Right ventricle myocardium inferior (tissue), 1 donor: ENCODE results near the gene MDGA2. TPM values are rescaled to one million over a fixed set of nuclear protein-coding genes. Genes with fewer than 3 reads are reported as not detected.
A peak's percentile ranks its signal among the peaks of the same experiment; 100 is the strongest.
"Not testable (repeated sequence)": the region's sequence is repeated elsewhere in the genome, so short reads cannot be mapped to it uniquely, and the experiment has no call there.

ENCODE experiments used
- ATAC-seq: fragments of 200-7000 bp; cut with Tn5 transposase; one replicate; pipeline ENCODE4 v1.9.1; 2020; ENCODE audit warnings: mild to moderate bottlenecking, moderate library complexity
- DNase-seq: peaks from one replicate; pipeline ENCODE4 v3.0.0; 2021; ENCODE audit errors: missing footprints
- intact Hi-C: fragments of 100-400 bp; cut with DNase I; formaldehyde crosslinking; loops from one replicate; pipeline ENCODE4 v1.11.0; 2022
- total RNA-seq: library from RNA; stranded (reverse); fragmentation: NEBNext Ultra II Directional; extraction: Animal tissue kit (Norgen Biotek cat#: 25700); gene quantifications from one replicate; pipeline ENCODE4 v1.2.1, GENCODE V29; 2021
- donor health status: DM: no; HTN: yes; CAD: no; lungs with severe emphysema.

The MDGA2 gene
- total RNA-seq, 1 donor from 2014 or later, result not detected

GRCh38 chr14:47195582-47195981, 479.8 kb downstream of the MDGA2 start:
- intact Hi-C loops, result no loop called here
- ATAC-seq, result no peak

DNA sequence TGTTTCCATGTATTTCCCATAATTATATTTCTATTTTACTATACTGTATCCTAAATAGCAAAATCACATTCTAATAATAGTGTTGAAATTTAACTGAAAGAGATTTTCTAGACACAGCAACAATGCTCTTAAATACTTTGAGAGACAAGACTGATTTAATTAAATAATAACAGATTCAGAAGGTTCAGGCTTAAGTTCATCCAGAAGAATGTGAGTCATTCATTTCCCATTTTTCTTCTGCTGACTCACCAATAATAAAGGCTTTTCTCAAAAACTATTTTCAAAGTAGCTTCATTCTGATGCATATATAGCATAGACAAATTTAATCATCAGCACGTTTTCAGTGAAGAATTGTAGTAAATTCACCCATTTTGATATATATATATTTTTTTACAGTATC, 481.4 kb downstream of the MDGA2 start:
- intact Hi-C loops, result no loop called here
- ATAC-seq (no peak), DNase-seq (no peak)

More at GRCh38 chr14:47195582-47195981, 479.8 kb downstream of the MDGA2 start:
- no peak for DNase-seq

GRCh38 chr14:47192203-47192602, 483.2 kb downstream of the MDGA2 start:
- ATAC-seq, intact Hi-C loops, DNase-seq: not testable (repeated sequence)

DNA sequence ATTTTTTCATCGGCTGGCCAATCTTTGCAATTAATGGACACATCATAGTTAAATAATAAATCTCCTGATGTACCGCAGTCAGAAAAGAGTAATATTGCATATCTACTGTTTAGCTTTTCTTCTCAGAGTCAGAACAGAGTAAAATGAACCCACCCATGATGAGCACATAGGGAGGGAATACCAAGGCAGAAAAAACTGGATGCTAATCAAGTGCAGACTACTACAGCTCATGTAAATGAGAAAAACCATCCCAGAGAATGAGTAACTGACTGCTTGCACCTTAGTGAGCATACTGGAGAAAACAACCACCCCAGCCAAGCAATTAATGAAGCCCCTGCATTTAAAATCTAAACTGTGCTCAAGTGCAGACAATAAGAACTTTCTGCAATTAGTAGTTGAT, 483.7 kb downstream of the MDGA2 start:
- intact Hi-C loops, result no loop called here

DNA sequence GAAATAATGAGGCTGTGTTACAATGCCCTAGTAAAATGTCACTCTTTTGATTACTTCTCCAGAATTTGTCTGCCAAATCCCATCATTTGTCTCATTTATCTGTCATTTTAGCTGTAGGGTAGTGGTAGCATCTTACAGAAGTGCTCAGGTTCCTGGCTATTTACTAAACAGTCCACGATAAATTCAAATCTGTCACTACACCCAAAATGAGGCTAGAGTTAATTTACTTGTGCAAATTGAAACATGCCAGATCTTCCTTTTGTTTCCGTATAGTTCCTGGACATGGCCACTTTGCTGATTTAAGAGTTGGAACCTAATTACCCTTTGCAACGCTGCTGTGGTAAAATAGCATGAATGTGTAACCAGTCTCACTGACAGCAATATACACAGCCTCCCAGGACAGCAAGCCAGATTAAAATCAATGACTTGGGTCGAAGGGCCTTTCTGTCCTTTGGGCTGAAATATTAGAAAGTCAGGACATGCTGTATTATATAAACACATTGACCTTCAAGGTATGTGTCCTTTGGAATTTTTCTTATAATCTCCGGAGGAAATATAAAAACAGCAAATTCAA, 485.4 kb downstream of the MDGA2 start:
- DNase-seq (no peak), ATAC-seq (no peak)
- intact Hi-C loops, result no loop called here

More for the DNA sequence above, 483.7 kb downstream of the MDGA2 start:
- DNase-seq (no peak), ATAC-seq (no peak)

DNA sequence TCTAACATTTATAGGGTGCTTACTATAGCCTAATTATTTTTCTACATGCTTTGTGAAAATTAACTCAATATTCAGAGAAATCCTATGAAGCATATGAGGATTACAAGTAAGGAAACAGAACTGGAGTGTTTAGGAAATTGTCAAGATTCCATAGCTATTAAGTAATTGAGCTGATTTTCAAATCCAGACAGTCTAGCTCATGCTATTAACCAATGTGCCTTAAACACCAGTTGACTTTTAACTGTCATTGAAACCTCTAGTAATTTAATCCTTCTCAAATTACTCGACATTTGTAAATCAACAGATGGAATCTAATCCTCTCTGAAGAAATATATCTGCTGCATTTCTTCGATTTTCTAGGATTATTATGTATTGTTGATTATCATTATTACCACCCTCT, 488.9 kb downstream of the MDGA2 start:
- DNase-seq (no peak), ATAC-seq (no peak)
- intact Hi-C loops, result no loop called here

- DNase-seq (no peak), ATAC-seq (no peak)
- intact Hi-C loops, result no loop called here
These were observed 495.5 kb downstream of the MDGA2 start for GRCh38 chr14:47179906-47180305.

DNA sequence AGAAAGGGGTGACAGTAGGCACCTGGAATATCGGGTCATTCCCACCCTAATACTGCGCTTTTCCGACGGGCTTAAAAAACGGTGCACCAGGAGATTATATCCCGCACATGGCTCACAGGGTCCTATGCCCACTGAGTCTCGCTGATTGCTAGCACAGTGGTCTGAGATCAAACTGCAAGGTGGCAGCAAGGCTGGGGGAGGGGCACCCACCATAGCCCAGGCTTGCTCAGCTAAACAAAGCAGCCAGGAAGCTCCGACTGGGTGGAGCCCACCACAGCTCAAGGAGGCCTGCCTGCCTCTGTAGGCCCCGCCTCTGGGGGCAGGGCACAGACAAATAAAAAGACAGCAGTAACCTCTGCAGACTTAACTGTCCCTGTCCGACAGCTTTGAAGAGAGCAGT, 503.5 kb downstream of the MDGA2 start:
- intact Hi-C loops, DNase-seq, ATAC-seq: not testable (repeated sequence)

DNA sequence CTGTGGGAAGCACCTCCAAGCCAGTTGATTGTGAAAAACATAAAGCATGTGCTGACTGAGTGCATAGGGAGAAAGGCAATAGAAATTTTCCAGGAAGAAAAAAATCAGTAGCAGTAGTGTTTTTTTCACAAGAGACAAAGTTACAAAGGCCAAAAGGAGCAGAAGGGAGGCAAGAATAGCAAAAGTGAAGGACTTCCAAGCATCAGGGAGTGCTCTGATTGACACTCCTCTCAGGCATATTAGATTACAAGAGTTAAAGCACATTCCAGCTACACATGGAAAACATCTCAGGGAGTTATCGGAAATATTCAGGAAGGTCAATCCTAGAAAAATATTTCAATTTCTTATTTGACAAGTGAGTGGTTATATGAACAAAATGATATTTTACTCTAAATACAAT, 508.0 kb downstream of the MDGA2 start:
- no peak for DNase-seq
- intact Hi-C loops, result no loop called here
- no peak for ATAC-seq

GRCh38 chr14:47155395-47155794, 520.0 kb downstream of the MDGA2 start:
- intact Hi-C loops, result no loop called here
- DNase-seq (peak; percentile 42), ATAC-seq (no peak)

- ATAC-seq, result no peak
- intact Hi-C loops, result no loop called here
- peak; percentile 45 for DNase-seq
These were observed 521.1 kb downstream of the MDGA2 start for GRCh38 chr14:47154276-47154797.

DNA sequence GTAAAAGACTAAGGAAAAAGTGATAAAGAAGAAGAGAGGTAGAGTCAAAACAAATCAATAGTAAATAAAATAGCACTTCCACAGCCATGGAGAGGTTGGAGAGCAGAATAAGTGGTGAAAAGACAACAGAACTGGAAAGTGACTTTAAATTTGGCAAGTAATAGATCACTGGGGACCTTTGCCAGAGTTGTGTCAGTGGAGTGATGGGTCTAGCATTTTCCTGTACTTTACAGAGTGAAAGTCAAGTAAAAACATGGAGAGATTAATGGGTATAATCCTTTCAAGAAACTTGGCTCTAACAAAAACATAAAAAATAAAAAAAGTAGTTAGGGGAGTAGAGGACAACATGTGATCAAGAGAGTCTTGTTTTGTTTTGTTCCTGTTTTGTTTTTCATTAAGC, 521.7 kb downstream of the MDGA2 start:
- ATAC-seq, result no peak
- intact Hi-C loops, result no loop called here
- no peak for DNase-seq

- ATAC-seq (no peak), DNase-seq (no peak)
- intact Hi-C loops, result no loop called here
These were observed 525.1 kb downstream of the MDGA2 start for GRCh38 chr14:47150267-47150666.

GRCh38 chr14:47149326-47149725, 526.1 kb downstream of the MDGA2 start:
- intact Hi-C loops, result no loop called here
- DNase-seq (no peak), ATAC-seq (no peak)

- intact Hi-C loops, result no loop called here
- no peak for DNase-seq
- no peak for ATAC-seq
These were observed 526.7 kb downstream of the MDGA2 start for GRCh38 chr14:47148686-47149085.

GRCh38 chr14:47120645-47121044, 554.8 kb downstream of the MDGA2 start:
- ATAC-seq (no peak), DNase-seq (no peak)
- intact Hi-C loops, result no loop called here

GRCh38 chr14:47103771-47104170, 571.6 kb downstream of the MDGA2 start:
- ATAC-seq, result no peak
- intact Hi-C loops, result no loop called here
- no peak for DNase-seq

DNA sequence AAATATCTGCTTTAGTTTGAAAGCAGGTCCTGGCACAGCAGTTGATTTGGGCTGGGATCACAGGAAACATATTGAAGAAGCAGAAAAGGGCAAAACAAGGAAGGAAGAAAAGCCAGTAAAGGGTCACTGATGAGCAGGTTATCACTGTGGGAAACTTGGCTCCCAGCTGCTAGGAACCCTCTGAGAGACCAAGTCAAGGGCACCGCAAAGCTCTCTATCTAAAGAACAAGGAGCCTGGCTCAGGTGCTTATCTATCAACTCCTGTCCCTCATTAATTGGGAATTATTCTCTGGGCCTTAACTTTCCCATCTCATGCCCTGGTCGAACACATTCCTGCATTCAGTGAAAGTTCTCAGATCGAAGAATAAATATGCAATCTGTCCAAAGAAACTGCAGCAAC, 572.9 kb downstream of the MDGA2 start:
- no peak for ATAC-seq
- DNase-seq, result no peak
- intact Hi-C loops, result no loop called here

DNA sequence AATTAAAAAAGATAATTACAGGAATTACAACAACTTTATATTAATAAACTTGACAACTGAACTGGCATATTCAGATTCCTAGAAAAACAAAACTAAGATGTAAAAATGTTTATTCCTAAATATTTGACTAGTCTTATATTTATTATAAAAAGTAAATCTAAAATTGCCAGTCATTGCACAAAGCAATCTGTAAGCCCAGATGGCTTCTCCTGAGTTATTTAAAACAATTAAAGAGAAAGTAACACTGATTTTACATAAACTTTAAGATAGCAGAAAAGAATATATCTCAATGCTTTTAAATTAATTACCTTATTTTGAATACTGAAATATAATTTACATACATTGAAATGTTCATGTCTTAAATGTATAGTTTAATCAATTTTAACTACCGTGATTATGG, 589.7 kb downstream of the MDGA2 start:
- intact Hi-C loops, result no loop called here
- no peak for DNase-seq
- ATAC-seq, result no peak

DNA sequence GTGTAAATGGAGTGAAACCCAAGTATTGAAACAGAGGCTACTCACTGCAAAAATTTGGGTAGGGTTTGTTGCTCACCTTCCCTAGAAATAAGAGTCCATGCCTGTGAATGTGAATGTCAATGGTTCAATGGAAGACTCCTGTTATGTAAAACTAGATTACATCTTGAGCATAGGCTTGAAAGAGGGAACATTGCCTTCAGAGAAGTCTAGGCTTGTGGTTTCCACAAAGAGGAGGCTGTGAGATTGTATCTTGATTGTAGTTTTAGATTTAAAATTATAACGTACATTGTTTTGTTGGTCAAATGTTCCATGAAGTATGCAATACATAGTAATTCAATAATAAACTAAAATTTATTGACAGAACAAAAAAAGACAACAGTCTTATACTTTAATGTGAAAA, 610.1 kb downstream of the MDGA2 start:
- DNase-seq, result no peak

DNA sequence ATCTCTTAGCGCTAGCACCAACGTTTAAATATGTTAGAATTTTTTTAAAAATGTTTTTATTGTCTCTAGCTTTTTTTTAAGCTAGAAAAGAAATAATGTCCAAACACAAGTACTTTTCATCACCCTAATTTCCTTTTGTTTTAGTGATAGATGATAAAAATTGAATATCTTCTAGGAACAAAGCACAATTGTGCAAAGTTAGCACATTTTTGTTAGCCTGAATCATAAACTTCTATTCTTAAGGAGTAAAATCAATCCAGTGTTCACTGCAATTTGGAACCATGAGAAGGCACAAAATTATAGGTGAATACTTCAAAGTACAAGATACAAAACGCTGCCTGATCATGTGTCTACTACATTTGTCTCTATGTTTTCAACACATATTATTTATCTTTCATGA, 615.4 kb downstream of the MDGA2 start:
- no peak for DNase-seq
- no peak for ATAC-seq
- intact Hi-C loops, result no loop called here

More for the DNA sequence above, 610.1 kb downstream of the MDGA2 start:
- intact Hi-C loops, result no loop called here
- ATAC-seq, result no peak
